Umbilical cord (tissue), 2 donors: ENCODE data around the gene C2CD5. TPM values are rescaled to one million over a fixed set of nuclear protein-coding genes. Genes with fewer than 3 reads are reported as not detected.
A peak's percentile ranks its signal among the peaks of the same experiment; 100 is the strongest.
"Not testable (repeated sequence)": the region's sequence is repeated elsewhere in the genome, so short reads cannot be mapped to it uniquely, and the experiment has no call there.

Experiments used
- DNase-seq: peaks from one replicate; pipeline ENCODE4 v3.0.0-alpha.2; 2015; ENCODE audit warnings: low spot score
- total RNA-seq: library from RNA; depleted of rRNA; stranded (reverse); fragments of >200 nt; gene quantifications from one replicate; pipeline ENCODE4 v1.2.3, GENCODE V29; 2014; ENCODE audit warnings: low replicate concordance; ENCODE audit not compliant: insufficient read depth

The C2CD5 gene
- total RNA-seq, 1 donor from 2014 or later: 47.4 TPM

DNA sequence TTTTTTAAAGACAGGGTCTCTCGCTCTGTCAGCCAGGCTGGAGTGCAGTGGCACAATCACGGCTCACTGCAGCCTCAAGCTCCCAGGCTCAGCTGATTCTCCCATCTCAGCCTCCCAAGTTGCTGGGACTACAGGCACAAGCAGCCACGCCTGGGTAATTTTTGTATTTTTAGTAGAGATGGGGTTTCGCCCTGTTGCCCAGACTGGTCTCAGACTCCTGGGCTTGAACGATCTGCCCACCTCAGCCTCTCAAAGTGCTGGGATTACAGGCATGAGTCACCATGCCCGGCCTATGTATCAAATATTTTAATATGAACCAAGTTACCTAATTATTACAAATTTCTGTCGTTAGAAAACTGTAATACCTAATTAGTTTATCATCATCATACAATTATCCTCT is 63.5 kb downstream of the C2CD5 start:
- DNase-seq: not testable (repeated sequence)

GRCh38 chr12:22480016-22480415 is 64.3 kb downstream of the C2CD5 start:
- DNase-seq: no peak

DNA sequence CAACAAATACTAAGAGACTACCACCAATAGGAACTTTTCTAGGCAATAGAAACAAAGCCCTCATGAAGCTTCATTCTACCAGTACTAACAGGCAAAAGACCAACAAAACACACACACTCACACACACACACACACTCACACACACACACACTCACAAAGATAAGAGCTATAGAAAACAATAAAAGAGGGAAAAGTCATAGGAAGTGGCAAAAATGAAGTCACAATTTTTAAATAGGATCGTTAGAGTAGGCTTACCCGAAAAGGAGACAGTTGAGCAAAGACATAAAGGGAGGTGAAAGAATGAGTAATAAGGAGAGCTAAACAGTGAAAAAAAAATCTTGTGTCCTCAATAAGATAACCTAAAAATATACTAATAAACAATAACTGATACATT is 66.5 kb downstream of the C2CD5 start:
- DNase-seq: no peak

GRCh38 chr12:22477166-22477893 is 67.0 kb downstream of the C2CD5 start:
- DNase-seq: no peak

- DNase-seq: no peak
Measured at GRCh38 chr12:22476133-22476532, 68.2 kb downstream of the C2CD5 start.

DNA sequence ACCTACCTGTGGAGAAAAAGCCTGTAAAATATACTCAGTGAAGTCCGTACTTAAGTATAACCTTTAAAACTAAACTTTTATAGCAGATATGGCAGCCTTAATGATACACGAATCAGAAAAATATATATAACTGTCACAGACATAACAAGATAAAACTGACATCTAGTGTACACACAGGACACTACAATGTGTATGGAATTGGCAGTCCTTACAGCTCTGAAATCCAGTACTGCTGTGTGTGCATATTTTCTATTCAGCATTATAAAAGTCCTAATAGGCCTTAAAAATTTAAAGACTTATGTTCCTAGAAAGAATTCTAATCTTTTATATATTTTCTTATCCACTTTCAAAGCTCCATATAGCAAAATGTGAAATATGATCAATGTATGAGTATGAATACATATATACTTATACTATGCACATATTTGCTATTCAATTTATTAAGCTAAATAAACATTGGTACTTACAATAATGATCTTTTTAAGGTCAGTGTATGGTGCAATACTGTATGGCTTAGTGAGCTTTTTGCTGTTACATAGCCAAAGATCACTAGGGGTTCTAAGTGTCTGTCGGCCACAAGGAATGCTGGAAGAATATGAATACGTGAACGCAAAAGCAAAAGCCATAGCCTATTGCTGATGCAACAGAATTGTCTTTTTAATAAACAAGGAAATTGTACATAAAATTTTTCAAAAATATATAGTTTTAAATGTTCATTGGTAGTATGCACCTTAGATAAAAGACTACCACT is 69.2 kb downstream of the C2CD5 start:
- DNase-seq: peak; percentile 18

DNA sequence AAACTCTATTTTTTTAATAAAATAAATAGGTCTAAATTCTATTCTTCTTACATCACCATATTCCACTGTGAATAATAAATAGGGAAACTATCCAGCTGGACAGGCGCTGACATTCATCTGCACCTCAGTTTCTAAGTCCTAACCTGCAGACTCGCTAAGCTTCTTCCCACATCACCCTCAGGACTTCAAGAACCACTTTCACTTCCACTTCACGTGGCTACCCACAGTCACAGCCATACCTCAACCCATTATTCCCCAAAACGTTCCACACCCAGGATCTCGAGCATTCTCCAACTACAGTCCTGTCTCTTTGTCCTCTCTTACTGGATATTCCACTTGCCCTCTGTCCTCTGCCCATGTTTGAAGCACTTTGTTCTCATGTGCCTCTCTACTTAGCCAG is 71.1 kb downstream of the C2CD5 start:
- DNase-seq: no peak

GRCh38 chr12:22467190-22467589 is 77.2 kb downstream of the C2CD5 start:
- no peak for DNase-seq

DNA sequence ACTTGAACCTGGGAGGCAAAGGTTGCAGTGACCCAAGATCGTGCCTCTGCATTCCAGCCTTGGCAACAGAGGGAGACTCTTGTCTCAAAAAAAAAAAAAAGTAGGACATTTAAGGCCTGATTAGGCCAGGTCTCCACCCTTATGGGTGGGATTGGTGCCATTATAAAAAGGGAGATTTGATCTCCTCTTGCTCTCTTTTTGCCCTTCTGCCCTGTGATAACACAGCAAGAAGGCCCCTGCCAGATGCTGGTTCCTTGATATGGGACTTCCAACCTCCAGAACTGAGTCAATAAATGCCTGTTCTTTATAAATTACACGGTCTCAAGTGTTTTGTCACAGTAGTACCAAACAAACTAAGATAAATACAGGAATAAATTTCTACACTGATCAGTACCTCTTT is 81.0 kb downstream of the C2CD5 start:
- no peak for DNase-seq

DNA sequence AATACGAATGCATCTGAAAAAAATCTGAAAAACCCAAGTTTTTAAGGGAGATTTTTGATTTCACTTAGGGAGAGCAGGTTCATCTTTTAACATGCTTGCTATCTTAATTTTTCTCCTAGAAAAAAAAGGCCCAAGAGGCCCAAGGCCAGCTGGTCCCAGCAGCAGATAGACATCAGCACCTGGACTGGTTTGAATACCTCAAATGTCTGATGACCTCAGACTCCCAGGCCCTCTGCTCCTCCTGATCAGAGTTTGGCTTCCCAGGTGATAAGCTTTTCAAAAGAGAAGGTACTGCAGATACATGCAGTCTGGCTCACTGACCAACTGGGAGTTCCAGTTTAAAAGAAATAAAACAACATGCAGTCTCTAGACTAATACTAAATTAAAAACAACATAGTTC is 82.6 kb downstream of the C2CD5 start:
- DNase-seq: no peak

GRCh38 chr12:22459838-22460490 is 84.4 kb downstream of the C2CD5 start:
- peak; percentile 43 for DNase-seq

DNA sequence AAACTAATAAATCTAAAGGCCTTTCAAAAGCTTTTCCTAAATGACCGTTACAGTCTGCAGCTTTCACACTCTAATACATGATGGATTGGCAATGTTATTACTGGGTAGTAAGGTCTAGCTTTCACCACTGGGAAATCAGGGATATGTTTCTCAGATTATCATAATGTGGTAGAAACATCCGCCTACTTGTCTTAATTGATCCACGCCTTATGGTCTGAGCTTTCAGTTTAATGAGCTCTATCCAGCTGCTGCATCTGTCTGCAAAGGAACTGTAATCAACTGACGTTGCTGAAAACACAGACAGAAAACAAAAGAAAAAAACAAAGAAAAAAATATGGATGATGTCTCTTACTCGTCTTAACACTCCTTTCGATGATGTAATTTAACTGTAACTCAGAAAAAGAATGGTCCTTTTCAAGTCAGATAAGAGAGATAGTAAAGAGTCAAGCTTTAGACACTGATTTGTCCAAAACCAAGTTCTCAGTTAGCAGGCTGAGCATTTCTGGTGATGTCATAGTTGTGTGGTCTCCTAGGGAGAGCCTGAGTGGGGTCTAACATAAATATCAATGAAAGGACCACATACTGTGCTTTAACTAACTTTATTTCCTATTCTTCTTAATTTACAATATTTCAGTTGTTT is 85.9 kb downstream of the C2CD5 start:
- DNase-seq: no peak

DNA sequence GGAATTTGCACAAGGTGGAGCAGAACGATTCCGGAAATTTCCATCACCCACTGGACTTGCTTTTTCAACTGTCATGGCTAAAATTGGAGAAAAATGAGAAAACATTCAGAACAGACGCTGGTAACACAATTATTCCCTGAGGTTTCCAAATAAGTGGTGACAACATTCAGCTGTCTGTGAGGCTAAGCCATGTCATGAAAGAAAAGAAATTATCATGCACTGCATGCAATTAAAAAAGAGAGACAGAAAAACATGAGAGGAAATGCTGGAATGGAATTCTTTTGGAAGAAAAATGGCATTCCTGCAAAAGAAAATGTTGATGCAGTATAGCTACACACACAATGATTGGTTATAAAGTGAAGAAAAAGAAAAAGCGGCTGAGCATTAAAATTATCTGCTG is 87.3 kb downstream of the C2CD5 start:
- DNase-seq: no peak

GRCh38 chr12:22453511-22453910 is 90.8 kb downstream of the C2CD5 start:
- DNase-seq: no peak

- DNase-seq: peak; percentile 23
Measured at GRCh38 chr12:22447223-22447622, 97.1 kb downstream of the C2CD5 start.

- DNase-seq: not testable (repeated sequence)
Measured at GRCh38 chr12:22444317-22444665, 100.1 kb downstream of the C2CD5 start.

- DNase-seq: peak; percentile 85
Measured at GRCh38 chr12:22443379-22444316, 100.7 kb downstream of the C2CD5 start.

GRCh38 chr12:22437031-22437806 is 107.1 kb downstream of the C2CD5 start:
- no peak for DNase-seq

- no peak for DNase-seq
Measured at GRCh38 chr12:22435583-22435982, 108.8 kb downstream of the C2CD5 start.

GRCh38 chr12:22431693-22432251 is 112.6 kb downstream of the C2CD5 start:
- no peak for DNase-seq
